Lung (tissue), 12 donors: ENCODE results near the gene RPRD1B. TPM values are rescaled to one million over a fixed set of nuclear protein-coding genes. Genes with fewer than 3 reads are reported as not detected.
A peak's percentile ranks its signal among the peaks of the same experiment; 100 is the strongest.

Source experiments
- ATAC-seq: fragments of 200-7000 bp; cut with Tn5 transposase; one replicate; pipeline ENCODE4 v1.9.1; 2020; ENCODE audit warnings: moderate number of reproducible peaks; ENCODE audit not compliant: insufficient read depth, low FRiP score
- DNase-seq, 3 donors: peaks; one replicate each; pipeline ENCODE4 v3.0.0-alpha.2; 2013 to 2017
- H3K27ac ChIP-seq, 2 donors: one replicate each; pipeline ENCODE4 v1.5.1; 2013; ENCODE audit warnings: mild to moderate bottlenecking in 2 of 2, moderate library complexity in 2 of 2, control low read depth in 1 of 2, inconsistent platforms in 1 of 2, low read depth in 1 of 2, low read length in 1 of 2
- H3K27me3 ChIP-seq, 3 donors: one replicate each; pipeline ENCODE4 v1.5.1; 2013; ENCODE audit warnings: low read length in 2 of 3; ENCODE audit not compliant: control insufficient read depth in 3 of 3, insufficient read depth in 3 of 3
- H3K36me3 ChIP-seq, 4 donors: one replicate each; pipeline ENCODE4 v1.5.1; 2013; ENCODE audit warnings: low read length in 4 of 4, mild to moderate bottlenecking in 1 of 4, moderate library complexity in 1 of 4; ENCODE audit not compliant: control insufficient read depth in 4 of 4, insufficient read depth in 4 of 4
- H3K4me1 ChIP-seq, 5 donors: one replicate each; pipeline ENCODE4 v1.5.1; 2013; ENCODE audit warnings: low read length in 5 of 5, mild to moderate bottlenecking in 2 of 5, moderate library complexity in 1 of 5; ENCODE audit not compliant: control insufficient read depth in 5 of 5, insufficient read depth in 5 of 5
- H3K4me3 ChIP-seq: one replicate; pipeline ENCODE4 v1.5.1; 2013; ENCODE audit warnings: mild to moderate bottlenecking, control low read depth, moderate library complexity
- H3K9ac ChIP-seq, 2 donors: one replicate each; pipeline ENCODE4 v1.5.1; 2013; ENCODE audit warnings: low read length in 2 of 2, control low read depth in 1 of 2; ENCODE audit not compliant: insufficient read depth in 1 of 2
- H3K9me3 ChIP-seq, 4 donors: one replicate each; pipeline ENCODE4 v1.5.1; 2013; ENCODE audit warnings: low read length in 3 of 4, mild to moderate bottlenecking in 1 of 4, moderate library complexity in 1 of 4; ENCODE audit not compliant: control insufficient read depth in 4 of 4, insufficient read depth in 3 of 4
- CTCF ChIP-seq: IDR thresholded peaks from 2 replicates; pipeline ENCODE4 v1.5.1; 2012; ENCODE audit warnings: mild to moderate bottlenecking; ENCODE audit errors: control extremely low read depth, extremely low read depth
- WGBS, 2 donors: extraction: QIAGEN DNeasy Blood & Tissue Kit; methylation state at CpG; one replicate each; pipeline ENCODE4 v1.1.7; 2013; 5-methylcytosine and 5-hydroxymethylcytosine counted together
- polyA plus RNA-seq, 2 donors: library from polyadenylated mRNA; stranded (reverse); fragments of 200-250 nt; gene quantifications; one replicate each; pipeline ENCODE4 v1.2.1, GENCODE V29; 2013
- total RNA-seq, 2 donors: library from RNA; depleted of rRNA in 1 of 2; stranded (reverse); fragments of >200 nt in 1 of 2; gene quantifications; one replicate each; pipeline ENCODE4 v1.2.1, GENCODE V29; 2014 to 2021
- donor health status: control.
- donor health status: control.
- donor health status: Bipolar disorder and iron deficiency.
- donor health status: healthy.
- donor health status: DM: yes; HTN: yes; CAD: no.

RPRD1B gene
- total and polyA plus RNA-seq, 4 donors: 6.8 to 58.6 (median 26.6) TPM

GRCh38 chr20:38085026-38085425, 51.5 kb downstream of the RPRD1B start:
- DNase-seq (peak in 1 of 3 donors; percentile 40), ATAC-seq (no peak)
- Histone ChIP-seq H3K27me3 (no peaks in the 10 kb centered on the region), H3K36me3 (peaks cover 13 to 31% (median 19%) of the 10 kb centered on the region in 4 donors), H3K27ac (peak overlapping the region; percentile 71 to 92), H3K4me3 (no peak overlapping the region), H3K9ac (no peak overlapping the region), H3K9me3 (no peaks in the 10 kb centered on the region), H3K4me1 (peaks cover 4 to 29% (median 17%) of the 10 kb centered on the region in 5 donors)
- 67 to 70% methylated on average over 10 of the region's 10 CpGs for WGBS, 2 donors
- TF ChIP-seq CTCF: no peak

GRCh38 chr20:38089500-38089899, 56.0 kb downstream of the RPRD1B start:
- Histone ChIP-seq H3K9ac (no peak overlapping the region), H3K36me3 (peaks cover 15 to 36% (median 21%) of the 10 kb centered on the region in 4 donors), H3K4me3 (no peak overlapping the region), H3K9me3 (no peaks in the 10 kb centered on the region), H3K4me1 (peaks cover 4 to 39% (median 22%) of the 10 kb centered on the region in 5 donors), H3K27ac (no peak overlapping the region), H3K27me3 (no peaks in the 10 kb centered on the region)
- no peak for TF ChIP-seq CTCF
- ATAC-seq (no peak), DNase-seq (no peak)
- 89 to 92% methylated on average over 10 of the region's 10 CpGs for WGBS, 2 donors

- ATAC-seq (no peak), DNase-seq (no peak)
- TF ChIP-seq CTCF: no peak
- Histone ChIP-seq H3K9ac (no peak overlapping the region), H3K36me3 (peaks cover 15 to 36% (median 21%) of the 10 kb centered on the region in 4 donors), H3K27ac (no peak overlapping the region), H3K9me3 (no peaks in the 10 kb centered on the region), H3K4me3 (no peak overlapping the region), H3K27me3 (no peaks in the 10 kb centered on the region), H3K4me1 (peaks cover 4 to 34% (median 22%) of the 10 kb centered on the region in 5 donors)
- 84 to 86% methylated on average over 7 of the region's 7 CpGs for WGBS, 2 donors
These were observed 56.5 kb downstream of the RPRD1B start for GRCh38 chr20:38090061-38090460.
